Heart right ventricle (tissue), 16 donors: ENCODE measurements around the gene BCL2L13. TPM values are rescaled to one million over a fixed set of nuclear protein-coding genes. Genes with fewer than 3 reads are reported as not detected.
"Not testable (repeated sequence)": the region's sequence is repeated elsewhere in the genome, so short reads cannot be mapped to it uniquely, and the experiment has no call there.

Source experiments
- ATAC-seq, 8 donors: fragments of 200-7000 bp; cut with Tn5 transposase; one replicate each; pipeline ENCODE4 v1.9.1; 2020; ENCODE audit warnings: mild to moderate bottlenecking in 8 of 8, moderate library complexity in 8 of 8, moderate number of reproducible peaks in 1 of 8
- DNase-seq, 2 donors: peaks; one replicate each; pipeline ENCODE4 v3.0.0-alpha.2; 2020
- H3K27ac ChIP-seq, 10 donors: fragments of 200-600 bp; sonication (generic) in 2 of 10; one replicate each; pipeline versions ENCODE4 v1.5.0 to v1.8.0; 2020 to 2022; ENCODE audit warnings: mild to moderate bottlenecking in 3 of 10
- H3K27me3 ChIP-seq, 7 donors: fragments of 200-600 bp; one replicate each; pipeline ENCODE4 v1.8.0; 2021 to 2022; ENCODE audit warnings: mild to moderate bottlenecking in 2 of 7
- H3K36me3 ChIP-seq, 9 donors: fragments of 200-600 bp; sonication (generic) in 1 of 9; one replicate each; pipeline versions ENCODE4 v1.5.0 to v1.8.0; 2020 to 2022; ENCODE audit warnings: mild to moderate bottlenecking in 2 of 9
- H3K4me1 ChIP-seq, 9 donors: fragments of 200-600 bp; sonication (generic) in 1 of 9; one replicate each; pipeline versions ENCODE4 v1.5.0 to v1.8.0; 2020 to 2022; ENCODE audit warnings: mild to moderate bottlenecking in 4 of 9
- H3K4me3 ChIP-seq, 10 donors: fragments of 200-600 bp; sonication (generic) in 2 of 10; one replicate each; pipeline versions ENCODE4 v1.5.0 to v1.8.0; 2020 to 2022; ENCODE audit warnings: mild to moderate bottlenecking in 7 of 10, moderate library complexity in 2 of 10
- H3K9me3 ChIP-seq, 11 donors: fragments of 200-600 bp in 10 of 11; sonication (generic) in 2 of 11; one replicate each; pipeline versions ENCODE4 v1.5.0 to v1.8.0; 2013 to 2022; ENCODE audit warnings: mild to moderate bottlenecking in 2 of 11, control low read depth in 1 of 11, moderate library complexity in 1 of 11
- CTCF ChIP-seq, 9 donors: fragments of 200-600 bp; sonication (generic) in 2 of 9; IDR thresholded peaks; one replicate each; pipeline versions ENCODE4 v1.5.0 to v1.8.0; 2021 to 2022; ENCODE audit warnings: antibody characterized with exemption in 9 of 9, mild to moderate bottlenecking in 5 of 9, moderate library complexity in 1 of 9
- WGBS, 2 donors: extraction: QIAGEN DNeasy Blood & Tissue Kit; methylation state at CpG; one replicate each; pipeline ENCODE4 v1.1.7; 2013; ENCODE audit warnings: inconsistent platforms in 1 of 2; 5-methylcytosine and 5-hydroxymethylcytosine counted together
- intact Hi-C, 10 donors: fragments of 100-400 bp; cut with DNase I; formaldehyde crosslinking; loops; one replicate each; pipeline versions ENCODE4 v1.11.1 to v1.14.2; 2022
- polyA plus RNA-seq, 2 donors: library from polyadenylated mRNA; stranded (reverse); fragments of 200-250 nt; gene quantifications; one replicate each; pipeline ENCODE4 v1.2.3, GENCODE V29; 2013
- total RNA-seq, 10 donors: library from RNA; stranded (reverse); fragmentation: NEBNext Ultra II Directional in 3 of 10; extraction: Animal tissue kit (Norgen Biotek cat#: 25700) in 3 of 10; gene quantifications; one replicate each; pipeline versions ENCODE4 v1.2.1 to v1.2.4, GENCODE V29; 2021 to 2023
- donor health status: Arrhythmogenic right ventricular cardiomyopathy.
- donor health status: ischemic (EF 13 %, LVEDD 7.1; RV severe dilation, severe dysfunction).
- donor health status: healthy with polysubstance abuse.
- donor health status: DM: no; HTN: yes; CAD: no.
- donor health status: DM: no; HTN: no; CAD: no.
- donor health status: ischemic (EF 25% LVEDD 6.9; RV normal size, moderate dysfunction).
- donor health status: ischemic (EF 25% LVEDD 5.7; RV mildly dilated, moderate dysfunction).
- donor health status: healthy.
- donor health status: DM: yes; HTN: yes; CAD: no.
- donor health status: Ischemic cardiomyopathy.
- donor health status: ischemic (EF 35%, LVEDD 5.7; RV mildly dilated, moderate dysfunction).
- donor health status: nonischemic (EF 11% LVEDD 7.7; RV severe dilation, severe dysfunction).
- donor health status: DM: yes; HTN: yes; CAD: no.
- donor health status: PGD.
- donor health status: ischemic (EF 29% LVEDD 5.4; RV normal size, mild dysfunction).
- donor health status: nonischemic (EF 23%, LVEDD 6.1; RV moderate dilation, normal function).

The BCL2L13 gene
- total and polyA plus RNA-seq, 12 donors: 27.9 to 113 (median 88.7) TPM

- H3K4me3 ChIP-seq: no peak overlapping the region
- no peaks in the 10 kb centered on the region for H3K27me3 ChIP-seq
- intact Hi-C loops: no loop called here
- ATAC-seq (no peak), DNase-seq (no peak)
- H3K27ac ChIP-seq: no peak overlapping the region
- H3K4me1 ChIP-seq: peaks cover 0 to 21% (median 0%) of the 10 kb centered on the region in 9 donors
- WGBS, 2 donors: 91 to 98% methylated on average over 3 of the region's 3 CpGs
- no peaks in the 10 kb centered on the region for H3K9me3 ChIP-seq
- no peak for TF ChIP-seq CTCF (IDR thresholded peaks at IDR 0.05)
- peaks cover 0 to 76% (median 19%) of the 10 kb centered on the region in 9 donors for H3K36me3 ChIP-seq
Observed at GRCh38 chr22:17665248-17665647, 26.7 kb downstream of the BCL2L13 start.

- peaks cover 0 to 76% (median 15%) of the 10 kb centered on the region in 9 donors for H3K36me3 ChIP-seq
- H3K27ac ChIP-seq: no peak overlapping the region
Observed at GRCh38 chr22:17665854-17666253, 27.3 kb downstream of the BCL2L13 start.

GRCh38 chr22:17671521-17672092 is 33.0 kb downstream of the BCL2L13 start:
- H3K4me3 ChIP-seq, H3K9me3 ChIP-seq, H3K27me3 ChIP-seq, H3K27ac ChIP-seq, DNase-seq, intact Hi-C loops, ATAC-seq: not testable (repeated sequence)
- peaks cover 0 to 37% (median 12%) of the 10 kb centered on the region in 9 donors for H3K4me1 ChIP-seq
- peaks cover 0 to 34% (median 0%) of the 10 kb centered on the region in 9 donors for H3K36me3 ChIP-seq
- 97 to 98% methylated on average over 10 of the region's 10 CpGs for WGBS, 2 donors

More at GRCh38 chr22:17665854-17666253, 27.3 kb downstream of the BCL2L13 start:
- no peak for ATAC-seq
- WGBS, 2 donors: 67 to 71% methylated on average over 3 of the region's 3 CpGs
- no peak for DNase-seq
- Histone ChIP-seq H3K27me3 (no peaks in the 10 kb centered on the region), H3K4me3 (no peak overlapping the region), H3K4me1 (peaks cover 0 to 21% (median 0%) of the 10 kb centered on the region in 9 donors), H3K9me3 (no peaks in the 10 kb centered on the region)
- intact Hi-C loops: no loop called here
- no peak for TF ChIP-seq CTCF (IDR thresholded peaks at IDR 0.05)

GRCh38 chr22:17672417-17672991 is 33.9 kb downstream of the BCL2L13 start:
- intact Hi-C loops: no loop called here
- WGBS, 2 donors: 89 to 93% methylated on average over 2 of the region's 2 CpGs
- Histone ChIP-seq H3K36me3 (peaks cover 0 to 25% (median 0%) of the 10 kb centered on the region in 9 donors), H3K27me3 (no peaks in the 10 kb centered on the region), H3K4me1 (peaks cover 0 to 37% (median 12%) of the 10 kb centered on the region in 9 donors), H3K4me3 (no peak overlapping the region), H3K9me3 (no peaks in the 10 kb centered on the region), H3K27ac (no peak overlapping the region)
- DNase-seq (no peak), ATAC-seq (no peak)
- TF ChIP-seq CTCF (IDR thresholded peaks at IDR 0.05): no peak

- Histone ChIP-seq H3K4me1 (peaks cover 0 to 37% (median 12%) of the 10 kb centered on the region in 9 donors), H3K4me3 (no peak overlapping the region), H3K36me3 (peaks cover 0 to 24% (median 0%) of the 10 kb centered on the region in 9 donors), H3K9me3 (no peaks in the 10 kb centered on the region), H3K27me3 (no peaks in the 10 kb centered on the region), H3K27ac (no peak overlapping the region)
- intact Hi-C loops: no loop called here
- no peak for TF ChIP-seq CTCF (IDR thresholded peaks at IDR 0.05)
- WGBS, 2 donors: 96 to 98% methylated on average over 7 of the region's 7 CpGs
- no peak for ATAC-seq
- no peak for DNase-seq
Observed at GRCh38 chr22:17674152-17674551, 35.6 kb downstream of the BCL2L13 start.
